ENCODE results near the gene PPP1R9B. TPM values are rescaled to one million over a fixed set of nuclear protein-coding genes. Genes with fewer than 3 reads are reported as not detected.

Gene PPP1R9B
- total RNA-seq, 1 donor from 2014 or later, result 58.6 TPM

DNA sequence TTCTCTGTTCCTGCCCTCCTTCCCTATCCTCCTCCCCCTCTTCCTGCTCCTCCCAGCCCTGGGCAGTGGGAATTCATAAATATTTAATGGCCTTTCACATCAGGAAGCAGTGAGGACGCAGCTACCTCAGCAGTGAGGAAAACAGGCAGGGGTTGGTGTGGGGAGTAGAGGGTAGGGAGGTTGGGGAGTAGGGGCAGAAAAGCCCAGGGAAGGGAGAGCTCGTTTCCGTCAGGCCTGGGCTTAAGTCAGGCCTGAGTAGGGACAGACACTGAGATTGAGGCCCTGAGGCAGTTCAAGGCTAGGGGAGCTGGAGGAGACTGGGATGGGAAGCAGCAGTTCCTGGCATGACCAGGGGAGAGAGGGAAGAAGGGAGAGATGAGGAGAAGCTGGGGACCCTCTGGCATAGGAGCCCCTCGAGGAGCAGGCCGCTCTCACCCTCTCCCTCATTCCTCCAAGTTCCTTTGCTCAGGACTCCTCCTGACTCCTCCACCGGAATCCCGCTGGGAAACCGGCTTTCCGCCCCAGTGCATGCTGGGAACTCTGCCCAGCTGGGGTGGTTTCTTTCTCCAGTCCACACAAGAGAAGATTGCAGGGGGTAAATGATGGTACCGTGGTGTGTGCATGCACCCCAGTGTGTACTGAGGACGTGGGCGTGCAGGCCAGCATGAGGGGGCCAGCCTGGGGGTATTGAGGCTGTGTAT, 26.7 kb downstream of the PPP1R9B start:
- no peaks in the 10 kb centered on the region for H3K36me3 Mint-ChIP-seq
- no peak for DNase-seq (ENCODE audit: low spot score in 2 of 2, unreplicated experiment in 2 of 2)
- peak overlapping the region; percentile 85 for H3K27ac Mint-ChIP-seq
- H3K9me3 Mint-ChIP-seq, result no peaks in the 10 kb centered on the region
- H3K4me3 Mint-ChIP-seq, result no peak overlapping the region
- H3K27me3 Mint-ChIP-seq (ENCODE audit: low read depth), result peaks cover 7% of the 10 kb centered on the region
- TF ChIP-seq, protein P1, sequence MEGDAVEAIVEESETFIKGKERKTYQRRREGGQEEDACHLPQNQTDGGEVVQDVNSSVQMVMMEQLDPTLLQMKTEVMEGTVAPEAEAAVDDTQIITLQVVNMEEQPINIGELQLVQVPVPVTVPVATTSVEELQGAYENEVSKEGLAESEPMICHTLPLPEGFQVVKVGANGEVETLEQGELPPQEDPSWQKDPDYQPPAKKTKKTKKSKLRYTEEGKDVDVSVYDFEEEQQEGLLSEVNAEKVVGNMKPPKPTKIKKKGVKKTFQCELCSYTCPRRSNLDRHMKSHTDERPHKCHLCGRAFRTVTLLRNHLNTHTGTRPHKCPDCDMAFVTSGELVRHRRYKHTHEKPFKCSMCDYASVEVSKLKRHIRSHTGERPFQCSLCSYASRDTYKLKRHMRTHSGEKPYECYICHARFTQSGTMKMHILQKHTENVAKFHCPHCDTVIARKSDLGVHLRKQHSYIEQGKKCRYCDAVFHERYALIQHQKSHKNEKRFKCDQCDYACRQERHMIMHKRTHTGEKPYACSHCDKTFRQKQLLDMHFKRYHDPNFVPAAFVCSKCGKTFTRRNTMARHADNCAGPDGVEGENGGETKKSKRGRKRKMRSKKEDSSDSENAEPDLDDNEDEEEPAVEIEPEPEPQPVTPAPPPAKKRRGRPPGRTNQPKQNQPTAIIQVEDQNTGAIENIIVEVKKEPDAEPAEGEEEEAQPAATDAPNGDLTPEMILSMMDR (IDR thresholded peaks at IDR 0.05; ENCODE audit: unreplicated experiment), result no peak
- peaks cover 23% of the 10 kb centered on the region for H3K4me1 Mint-ChIP-seq

DNA sequence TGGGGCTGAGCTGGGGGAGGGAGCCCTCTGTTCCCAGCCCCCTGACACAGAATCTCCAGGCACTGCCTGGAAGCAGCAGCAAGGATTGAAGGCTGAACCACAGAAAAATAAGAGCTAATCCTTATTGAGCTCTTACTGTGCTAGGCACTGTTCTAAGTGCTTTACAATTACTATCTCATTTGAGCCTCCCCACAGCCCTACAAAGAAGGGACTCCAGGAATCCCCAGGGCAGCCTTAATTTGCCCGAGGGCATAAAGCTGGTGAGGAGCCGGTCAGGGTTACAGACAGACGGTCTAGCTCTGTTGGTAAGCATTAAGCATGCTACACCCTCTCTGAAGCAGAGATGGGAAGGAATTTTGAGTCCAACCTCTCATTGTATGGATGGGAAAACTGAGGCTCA, 27.5 kb downstream of the PPP1R9B start:
- Mint-ChIP-seq H3K4me3 (no peak overlapping the region), H3K4me1 (peaks cover 16% of the 10 kb centered on the region), H3K27me3 (ENCODE audit: low read depth) (peaks cover 10% of the 10 kb centered on the region), H3K36me3 (no peaks in the 10 kb centered on the region), H3K9me3 (no peaks in the 10 kb centered on the region), H3K27ac (no peak overlapping the region)
- TF ChIP-seq, protein P1 (IDR thresholded peaks at IDR 0.05; ENCODE audit: unreplicated experiment), result no peak
- no peak for DNase-seq (ENCODE audit: low spot score in 2 of 2, unreplicated experiment in 2 of 2)

DNA sequence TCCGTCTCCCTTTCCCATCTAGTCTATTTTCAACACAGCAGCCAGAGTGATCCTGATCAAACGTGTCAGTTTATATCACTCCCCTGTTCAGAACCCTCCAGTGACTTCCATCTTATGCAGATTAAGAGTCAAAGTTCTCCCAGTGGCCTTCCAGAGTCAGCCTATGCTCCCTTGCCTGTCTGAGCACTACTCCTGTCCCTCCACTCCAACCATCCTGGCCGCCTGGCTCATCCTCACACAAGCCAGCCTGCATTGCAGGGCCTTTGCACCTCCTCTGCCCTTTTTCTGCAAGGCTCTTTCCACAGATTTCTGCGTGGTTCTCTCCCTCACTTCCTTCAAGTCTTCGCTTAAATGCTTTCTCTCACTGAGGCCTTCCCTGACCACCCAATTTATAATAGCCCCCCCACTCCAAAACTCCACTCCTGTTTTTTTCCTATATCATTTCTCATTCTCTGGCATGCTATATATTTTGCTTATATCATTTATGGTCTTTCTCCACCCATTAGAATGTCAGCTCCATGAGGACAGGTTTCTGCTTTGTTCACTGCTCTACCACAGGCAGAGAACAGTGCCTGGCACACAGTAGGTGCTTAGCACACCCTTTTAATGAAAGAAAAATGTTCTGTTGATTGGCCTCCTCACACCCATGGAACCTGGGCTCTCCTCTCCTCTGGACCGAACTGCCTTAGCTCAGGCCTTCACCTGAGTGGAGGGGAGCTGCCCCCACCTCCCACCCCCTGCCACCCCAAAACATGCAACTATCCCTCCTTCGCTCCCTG, 29.8 kb downstream of the PPP1R9B start:
- Mint-ChIP-seq H3K4me1 (peaks cover 15% of the 10 kb centered on the region), H3K36me3 (no peaks in the 10 kb centered on the region), H3K9me3 (no peaks in the 10 kb centered on the region), H3K27ac (no peak overlapping the region), H3K4me3 (no peak overlapping the region), H3K27me3 (ENCODE audit: low read depth) (peaks cover 15% of the 10 kb centered on the region)
- TF ChIP-seq, protein P1 (IDR thresholded peaks at IDR 0.05; ENCODE audit: unreplicated experiment), result no peak
- no peak for DNase-seq (ENCODE audit: low spot score in 2 of 2, unreplicated experiment in 2 of 2)

DNA sequence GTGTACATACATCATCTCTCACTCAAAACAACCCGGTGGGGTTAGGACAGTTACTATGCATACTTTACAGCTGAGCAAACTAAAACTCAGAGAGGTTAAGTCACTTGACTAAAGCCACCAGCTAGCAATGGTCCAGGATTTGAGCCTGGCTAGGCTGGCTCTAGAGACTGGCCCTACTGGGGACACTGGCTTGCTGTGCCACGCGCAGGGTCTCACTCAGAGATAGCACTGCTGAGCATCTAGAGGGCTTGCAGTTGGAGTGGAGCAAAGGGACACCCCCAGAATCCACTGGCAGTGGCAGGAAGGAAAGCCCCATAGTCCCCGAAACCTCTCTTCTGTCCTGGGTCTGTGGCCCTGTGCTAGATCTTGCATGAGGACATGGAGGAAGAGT, 31.7 kb downstream of the PPP1R9B start:
- TF ChIP-seq, protein P1 (IDR thresholded peaks at IDR 0.05; ENCODE audit: unreplicated experiment), result no peak
- Mint-ChIP-seq H3K4me1 (peaks cover 11% of the 10 kb centered on the region), H3K36me3 (peaks cover 4% of the 10 kb centered on the region), H3K27me3 (ENCODE audit: low read depth) (peaks cover 20% of the 10 kb centered on the region), H3K27ac (no peak overlapping the region), H3K4me3 (no peak overlapping the region), H3K9me3 (no peaks in the 10 kb centered on the region)
- no peak for DNase-seq (ENCODE audit: low spot score in 2 of 2, unreplicated experiment in 2 of 2)

DNA sequence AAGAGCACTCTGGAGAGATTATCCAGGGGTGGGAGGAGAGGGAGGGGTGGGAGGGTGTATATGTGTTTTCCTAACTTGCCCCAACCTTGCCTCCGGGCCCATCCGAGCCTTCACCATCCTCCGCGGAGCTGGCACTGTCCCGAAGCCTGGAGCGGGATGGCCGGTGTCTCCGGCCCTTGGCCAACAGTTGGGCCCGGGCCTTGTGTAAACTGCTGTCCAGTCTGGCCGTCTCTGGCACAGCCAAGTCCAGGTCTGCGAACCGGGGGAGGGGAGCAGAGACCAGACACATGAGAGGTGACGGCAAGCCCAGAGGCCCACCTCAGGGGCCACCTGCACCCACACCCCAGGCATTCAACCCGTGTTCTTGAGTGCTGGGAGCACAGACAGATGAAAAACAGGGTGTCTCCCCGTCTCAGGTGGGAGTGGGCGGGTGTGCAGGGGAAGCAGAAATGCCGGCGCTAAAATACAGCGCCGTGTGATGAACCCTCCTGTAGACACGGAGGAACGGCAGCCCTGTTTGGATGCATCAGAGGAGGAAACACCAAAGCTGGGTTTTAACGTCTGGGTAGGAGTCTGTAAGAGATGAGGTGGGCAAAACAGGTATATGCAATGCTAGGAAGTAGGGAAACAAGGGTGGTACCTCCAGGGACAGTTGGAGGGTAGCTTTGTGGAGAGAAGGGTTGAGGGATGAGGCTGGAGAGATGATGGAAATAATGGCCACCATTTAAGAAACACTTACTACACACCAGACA, 32.2 kb downstream of the PPP1R9B start:
- H3K36me3 Mint-ChIP-seq, result peaks cover 4% of the 10 kb centered on the region
- H3K4me3 Mint-ChIP-seq, result no peak overlapping the region
- H3K27ac Mint-ChIP-seq, result no peak overlapping the region
- no peak for DNase-seq (ENCODE audit: low spot score in 2 of 2, unreplicated experiment in 2 of 2)
- TF ChIP-seq, protein P1 (IDR thresholded peaks at IDR 0.05; ENCODE audit: unreplicated experiment), result no peak
- peaks cover 7% of the 10 kb centered on the region for H3K4me1 Mint-ChIP-seq
- peaks cover 20% of the 10 kb centered on the region for H3K27me3 Mint-ChIP-seq (ENCODE audit: low read depth)
- no peaks in the 10 kb centered on the region for H3K9me3 Mint-ChIP-seq
